IPS-NIHi7 (cell line): ENCODE measurements around the gene SPRR1B.
"Not testable (repeated sequence)": the region's sequence is repeated elsewhere in the genome, so short reads cannot be mapped to it uniquely, and the experiment has no call there.

ENCODE experiments used
- DNase-seq: peaks from one replicate; pipeline ENCODE4 v3.0.0; 2012; ENCODE audit warnings: mixed read lengths; ENCODE audit errors: extremely low spot score

Gene SPRR1B

GRCh38 chr1:153030895-153031294 is at the start of gene SPRR1B:
Gene SPRR1B (plus strand): TSS chr1:153031203. CDS start chr1:153032346, 1,143 bp downstream.
- no peak for DNase-seq

- DNase-seq: no peak
These were observed 48.9 kb upstream of the SPRR1B start for GRCh38 chr1:152982076-152982475.

GRCh38 chr1:152983234-152983633 is 47.8 kb upstream of the SPRR1B start:
- no peak for DNase-seq

GRCh38 chr1:152983743-152984142 is 47.3 kb upstream of the SPRR1B start, which contains the start of gene SPRR1A:
Gene SPRR1A (plus strand): TSS chr1:152984081. CDS start chr1:152985231, 1,150 bp downstream.
- DNase-seq: no peak

- DNase-seq: no peak
These were observed 44.4 kb upstream of the SPRR1B start for GRCh38 chr1:152986578-152986977.

GRCh38 chr1:152993186-152993585 is 37.8 kb upstream of the SPRR1B start:
- DNase-seq: no peak

GRCh38 chr1:152995842-152996241 is 35.2 kb upstream of the SPRR1B start:
- DNase-seq: no peak

- no peak for DNase-seq
These were observed 34.2 kb upstream of the SPRR1B start for GRCh38 chr1:152996633-152997400.

- DNase-seq: no peak
These were observed 33.1 kb upstream of the SPRR1B start for GRCh38 chr1:152997901-152998300.

GRCh38 chr1:152998476-152998875 is 32.5 kb upstream of the SPRR1B start:
- no peak for DNase-seq

GRCh38 chr1:152999818-153000217 is 31.2 kb upstream of the SPRR1B start:
- DNase-seq: no peak

- DNase-seq: no peak
These were observed 30.7 kb upstream of the SPRR1B start for GRCh38 chr1:153000294-153000693.

- no peak for DNase-seq
These were observed 29.6 kb upstream of the SPRR1B start, which contains the start of gene SPRR3 for GRCh38 chr1:153001382-153001781. Gene SPRR3 (plus strand): TSS chr1:153001749. CDS start chr1:153003021, 1,272 bp downstream.

GRCh38 chr1:153011235-153011758 is 19.7 kb upstream of the SPRR1B start:
- DNase-seq: not testable (repeated sequence)

GRCh38 chr1:153021829-153022228 is 9.2 kb upstream of the SPRR1B start:
- DNase-seq: not testable (repeated sequence)

GRCh38 chr1:153022340-153022739 is 8.7 kb upstream of the SPRR1B start:
- not testable (repeated sequence) for DNase-seq

- no peak for DNase-seq
These were observed 7.9 kb upstream of the SPRR1B start for GRCh38 chr1:153023109-153023508.

GRCh38 chr1:153024413-153024812 is 6.6 kb upstream of the SPRR1B start:
- no peak for DNase-seq

- DNase-seq: no peak
These were observed 5.2 kb upstream of the SPRR1B start for GRCh38 chr1:153025797-153026196.

GRCh38 chr1:153028766-153029165 is 2.2 kb upstream of the SPRR1B start:
- no peak for DNase-seq

GRCh38 chr1:153032073-153032472 is 1.1 kb downstream of the SPRR1B start:
- no peak for DNase-seq

- peak; percentile 56 for DNase-seq
These were observed 1.8 kb downstream of the SPRR1B start for GRCh38 chr1:153032677-153033308.

- DNase-seq: no peak
These were observed 4.2 kb downstream of the SPRR1B start for GRCh38 chr1:153035211-153035610.
